ENCODE data around the gene CBL. TPM values are rescaled to one million over a fixed set of nuclear protein-coding genes. Genes with fewer than 3 reads are reported as not detected.

The CBL gene
- total RNA-seq, 1 experiment from 2014 or later, result 56.4 TPM

DNA sequence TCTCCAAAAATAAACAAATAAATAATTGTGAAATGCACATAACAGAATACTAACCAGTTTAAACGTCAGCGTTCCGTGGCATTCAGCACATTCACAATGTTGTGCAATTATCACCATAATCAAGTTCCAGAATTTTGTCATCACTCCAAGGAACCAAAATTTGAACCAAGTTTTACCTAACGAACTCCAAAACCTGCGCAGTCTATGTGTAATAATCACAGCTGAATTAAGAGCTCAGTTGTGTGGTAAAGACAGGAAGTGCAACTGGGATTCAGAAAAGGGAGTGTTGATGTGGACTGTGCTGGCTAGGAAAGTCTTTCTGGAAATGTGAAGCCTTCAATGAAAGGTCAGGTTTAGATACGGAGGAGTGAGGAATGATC lies 116.2 kb downstream of the CBL start:
- no peaks in the 10 kb centered on the region for H3K79me2 ChIP-seq (ENCODE audit: insufficient read depth, low read length)
- H3K56ac ChIP-seq (ENCODE audit: insufficient read length, low read depth, low read length), result no peak overlapping the region
- no peak overlapping the region for H3K14ac ChIP-seq (ENCODE audit: insufficient read depth, low read length)
- H3K9ac ChIP-seq (ENCODE audit: extremely low read depth, insufficient read length, low read length), result no peak overlapping the region
- H3K4ac ChIP-seq (ENCODE audit: low read depth, low read length), result no peak overlapping the region
- H3K27me3 ChIP-seq (ENCODE audit: insufficient read depth, low read length), result no peaks in the 10 kb centered on the region
- H4K8ac ChIP-seq (replicated peaks; ENCODE audit: insufficient read length, low read depth, low read length), result no peak overlapping the region
- H3K4me2 ChIP-seq (ENCODE audit: insufficient read depth, insufficient read length, low read length), result no peak overlapping the region
- no peak overlapping the region for H2AK5ac ChIP-seq (ENCODE audit: insufficient read length, low read length)
- no peak overlapping the region for H4K5ac ChIP-seq (ENCODE audit: insufficient read length, low read depth, low read length)
- peaks cover 15% of the 10 kb centered on the region; the same call in 1 of the 2 replicates for H3K4me1 ChIP-seq (ENCODE audit: insufficient read depth, low read length)
- H3T11ph ChIP-seq (ENCODE audit: low read length), result no peak overlapping the region
- H3K18ac ChIP-seq (ENCODE audit: insufficient read length, low read depth, low read length), result no peak overlapping the region
- H3K27ac Mint-ChIP-seq, result no peak overlapping the region
- TF ChIP-seq, protein P1, sequence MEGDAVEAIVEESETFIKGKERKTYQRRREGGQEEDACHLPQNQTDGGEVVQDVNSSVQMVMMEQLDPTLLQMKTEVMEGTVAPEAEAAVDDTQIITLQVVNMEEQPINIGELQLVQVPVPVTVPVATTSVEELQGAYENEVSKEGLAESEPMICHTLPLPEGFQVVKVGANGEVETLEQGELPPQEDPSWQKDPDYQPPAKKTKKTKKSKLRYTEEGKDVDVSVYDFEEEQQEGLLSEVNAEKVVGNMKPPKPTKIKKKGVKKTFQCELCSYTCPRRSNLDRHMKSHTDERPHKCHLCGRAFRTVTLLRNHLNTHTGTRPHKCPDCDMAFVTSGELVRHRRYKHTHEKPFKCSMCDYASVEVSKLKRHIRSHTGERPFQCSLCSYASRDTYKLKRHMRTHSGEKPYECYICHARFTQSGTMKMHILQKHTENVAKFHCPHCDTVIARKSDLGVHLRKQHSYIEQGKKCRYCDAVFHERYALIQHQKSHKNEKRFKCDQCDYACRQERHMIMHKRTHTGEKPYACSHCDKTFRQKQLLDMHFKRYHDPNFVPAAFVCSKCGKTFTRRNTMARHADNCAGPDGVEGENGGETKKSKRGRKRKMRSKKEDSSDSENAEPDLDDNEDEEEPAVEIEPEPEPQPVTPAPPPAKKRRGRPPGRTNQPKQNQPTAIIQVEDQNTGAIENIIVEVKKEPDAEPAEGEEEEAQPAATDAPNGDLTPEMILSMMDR (conservative IDR thresholded peaks at IDR 0.05), result no peak
- DNase-seq, result no peak
- H2BK15ac ChIP-seq (ENCODE audit: low read depth, low read length), result no peak overlapping the region
- no peak overlapping the region for H4K91ac ChIP-seq (ENCODE audit: insufficient read length, low read depth, low read length)
- no peaks in the 10 kb centered on the region for H3K9me3 ChIP-seq (ENCODE audit: control insufficient read depth, low read depth, low read length)
- H2BK20ac ChIP-seq (ENCODE audit: low read depth, low read length, poor library complexity, severe bottlenecking), result no peak overlapping the region
- no peaks in the 10 kb centered on the region for H4K20me1 ChIP-seq (ENCODE audit: control insufficient read depth, insufficient read depth, insufficient read length)
- H3K79me1 ChIP-seq (ENCODE audit: insufficient read depth, low read depth, low read length, poor library complexity, severe bottlenecking), result no peaks in the 10 kb centered on the region
- peaks cover 9% of the 10 kb centered on the region for H3K27me3 Mint-ChIP-seq (ENCODE audit: low read depth)
- H3K9me3 Mint-ChIP-seq, result no peaks in the 10 kb centered on the region; a peak in 1 of 5 replicates
- H3K4me3 Mint-ChIP-seq, result no peak overlapping the region
- peaks cover 40 to 43% of the 10 kb centered on the region in 2 experiments for H3K4me1 Mint-ChIP-seq
- no peak overlapping the region for H2BK5ac ChIP-seq (ENCODE audit: insufficient read length, low read length)
- no peaks in the 10 kb centered on the region for H3K36me3 Mint-ChIP-seq (ENCODE audit: insufficient read depth in 1 of 3, low read depth in 3 of 3)
- H3K27ac ChIP-seq (ENCODE audit: insufficient read length, low read depth, low read length), result no peak overlapping the region
- H3K23me2 ChIP-seq (ENCODE audit: insufficient read length, low read depth, low read length, poor library complexity, severe bottlenecking), result peaks cover 13% of the 10 kb centered on the region
- H3K23ac ChIP-seq (ENCODE audit: insufficient read length, low read depth, low read length), result no peak overlapping the region
- no peak overlapping the region for H2BK120ac ChIP-seq (ENCODE audit: low read depth, low read length, poor library complexity, severe bottlenecking)
- H2AFZ ChIP-seq (ENCODE audit: low read length), result no peak overlapping the region
- no peak overlapping the region for H2BK12ac ChIP-seq (ENCODE audit: insufficient read length, low read depth, low read length)
- WGBS (ENCODE audit: extremely low coverage, insufficient read length, low lambda C conversion rate), result no CpG with 5 or more reads among the region's 6 CpGs

Data from H9 (cell line).